Breast epithelium (tissue), 4 donors: ENCODE data around the gene HOXA6. TPM values are rescaled to one million over a fixed set of nuclear protein-coding genes. Genes with fewer than 3 reads are reported as not detected.
A peak's percentile ranks its signal among the peaks of the same experiment; 100 is the strongest.

Experiments used
- DNase-seq, 2 donors: peaks; one replicate each; pipeline ENCODE4 v3.0.0-alpha.2; 2019; ENCODE audit warnings: low spot score in 2 of 2
- H3K27ac ChIP-seq, 2 donors: fragments of 200-600 bp; sonication (generic) in 1 of 2; one replicate each; pipeline ENCODE4 v1.5.1; 2016 to 2019; ENCODE audit warnings: mild to moderate bottlenecking in 1 of 2
- H3K27me3 ChIP-seq, 2 donors: fragments of 200-600 bp; sonication (generic) in 1 of 2; one replicate each; pipeline versions ENCODE4 v1.5.1 to v1.6.0; 2017 to 2019; ENCODE audit warnings: control low read depth in 1 of 2, mild to moderate bottlenecking in 1 of 2
- H3K36me3 ChIP-seq: fragments of 200-600 bp; one replicate; pipeline ENCODE4 v1.5.1; 2019
- H3K4me1 ChIP-seq, 2 donors: fragments of 200-600 bp; sonication (generic); one replicate each; pipeline ENCODE4 v1.5.1; 2016 to 2019; ENCODE audit warnings: control low read depth in 1 of 2
- H3K4me3 ChIP-seq, 3 donors: fragments of 200-600 bp; sonication (generic); 1 replicate in 2 of 3; 2 replicates in 1 of 3; pipeline ENCODE4 v1.5.1; 2016 to 2019; ENCODE audit warnings: mild to moderate bottlenecking in 3 of 3, moderate library complexity in 2 of 3
- H3K9me3 ChIP-seq, 2 donors: fragments of 200-600 bp; sonication (generic) in 1 of 2; one replicate each; pipeline ENCODE4 v1.5.1; 2016 to 2019; ENCODE audit warnings: control low read depth in 1 of 2
- POLR2A ChIP-seq: fragments of 450-650 bp; IDR thresholded peaks from one replicate; pipeline ENCODE4 v1.6.1; 2016; ENCODE audit warnings: antibody characterized with exemption, mild to moderate bottlenecking, moderate library complexity
- POLR2AphosphoS5 ChIP-seq, 3 donors: sonication (generic); formaldehyde crosslinking; IDR thresholded peaks; one replicate each; pipeline ENCODE4 v1.6.1; 2017; ENCODE audit warnings: antibody characterized with exemption in 3 of 3
- intact Hi-C: fragments of 100-400 bp; cut with DNase I; formaldehyde crosslinking; loops from one replicate; pipeline ENCODE4 v1.15.1; 2023; ENCODE audit warnings: low total_unique reads
- total RNA-seq, 3 donors: library from RNA; depleted of rRNA; stranded (reverse); fragments of >200 nt; gene quantifications; one replicate each; pipeline ENCODE4 v1.1.0, GENCODE V29; 2016
- TF ChIP-seq, protein P1 (sequence below), 3 donors: fragments of 450-650 bp; IDR thresholded peaks; one replicate each; pipeline ENCODE4 v1.5.1; 2016 to 2017; ENCODE audit warnings: antibody characterized with exemption in 3 of 3, mild to moderate bottlenecking in 3 of 3, moderate library complexity in 3 of 3

Gene HOXA6
- total RNA-seq, 3 donors from 2014 or later = 7.9 to 16.0 (median 9.0) TPM

DNA sequence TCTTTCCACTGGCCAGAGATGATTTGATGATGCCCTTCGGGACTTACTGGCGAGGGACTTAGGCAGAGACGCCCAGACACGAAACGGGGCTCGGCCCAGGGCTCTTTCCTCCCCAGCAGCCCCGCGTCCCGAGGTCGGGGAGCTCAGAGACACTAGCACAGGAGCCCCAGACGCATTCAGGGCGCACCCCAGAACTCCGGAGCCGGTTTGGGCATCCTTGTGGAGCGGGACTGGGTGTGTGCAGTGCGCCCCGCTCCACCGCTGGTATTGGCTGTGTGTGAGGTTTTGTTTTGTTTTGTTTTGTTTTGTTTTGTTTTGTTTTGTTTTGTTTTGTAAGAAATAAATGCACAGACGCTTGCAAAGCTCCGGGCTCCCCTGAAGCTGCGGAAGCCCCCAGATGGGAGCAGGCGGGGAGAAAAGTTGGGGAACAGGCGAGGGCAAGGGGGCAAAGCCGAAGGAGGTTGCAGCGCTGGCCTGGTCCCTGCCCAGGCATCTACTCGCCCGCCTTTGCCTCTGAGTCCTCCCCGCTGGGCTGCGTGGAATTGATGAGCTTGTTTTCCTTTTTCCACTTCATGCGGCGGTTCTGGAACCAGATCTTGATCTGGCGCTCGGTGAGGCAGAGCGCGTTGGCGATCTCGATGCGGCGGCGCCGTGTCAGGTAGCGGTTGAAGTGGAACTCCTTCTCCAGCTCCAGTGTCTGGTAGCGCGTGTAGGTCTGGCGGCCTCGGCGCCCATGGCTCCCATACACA, 2.2 kb downstream of the HOXA6 start:
- peak in 1 of 2 donors; percentile 25 for DNase-seq
- peak overlapping the region; percentile 95 to 96 for H3K27ac ChIP-seq
- peaks cover 0 to 25% of the 10 kb centered on the region in 2 donors for H3K27me3 ChIP-seq
- H3K36me3 ChIP-seq = no peaks in the 10 kb centered on the region
- H3K4me1 ChIP-seq = peaks cover 0 to 4% of the 10 kb centered on the region in 2 donors
- H3K9me3 ChIP-seq = no peaks in the 10 kb centered on the region
- peak overlapping the region; percentile 14 to 80 (median 75) for H3K4me3 ChIP-seq
- intact Hi-C loops = loop anchor here (5.0 kb wide), 2 partner anchors 532 to 773 kb away; no protein-coding TSS in a partner anchor
- no peak for TF ChIP-seq POLR2A
- TF ChIP-seq POLR2AphosphoS5 (IDR thresholded peaks at IDR 0.05) = no peak
- TF ChIP-seq, protein P1, sequence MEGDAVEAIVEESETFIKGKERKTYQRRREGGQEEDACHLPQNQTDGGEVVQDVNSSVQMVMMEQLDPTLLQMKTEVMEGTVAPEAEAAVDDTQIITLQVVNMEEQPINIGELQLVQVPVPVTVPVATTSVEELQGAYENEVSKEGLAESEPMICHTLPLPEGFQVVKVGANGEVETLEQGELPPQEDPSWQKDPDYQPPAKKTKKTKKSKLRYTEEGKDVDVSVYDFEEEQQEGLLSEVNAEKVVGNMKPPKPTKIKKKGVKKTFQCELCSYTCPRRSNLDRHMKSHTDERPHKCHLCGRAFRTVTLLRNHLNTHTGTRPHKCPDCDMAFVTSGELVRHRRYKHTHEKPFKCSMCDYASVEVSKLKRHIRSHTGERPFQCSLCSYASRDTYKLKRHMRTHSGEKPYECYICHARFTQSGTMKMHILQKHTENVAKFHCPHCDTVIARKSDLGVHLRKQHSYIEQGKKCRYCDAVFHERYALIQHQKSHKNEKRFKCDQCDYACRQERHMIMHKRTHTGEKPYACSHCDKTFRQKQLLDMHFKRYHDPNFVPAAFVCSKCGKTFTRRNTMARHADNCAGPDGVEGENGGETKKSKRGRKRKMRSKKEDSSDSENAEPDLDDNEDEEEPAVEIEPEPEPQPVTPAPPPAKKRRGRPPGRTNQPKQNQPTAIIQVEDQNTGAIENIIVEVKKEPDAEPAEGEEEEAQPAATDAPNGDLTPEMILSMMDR (IDR thresholded peaks at IDR 0.05) = no peak

- no peak for DNase-seq
- Histone ChIP-seq H3K4me1 (peaks cover 0 to 4% of the 10 kb centered on the region in 2 donors), H3K36me3 (no peaks in the 10 kb centered on the region), H3K9me3 (no peaks in the 10 kb centered on the region), H3K27me3 (peaks cover 0 to 25% of the 10 kb centered on the region in 2 donors), H3K27ac (peak overlapping the region; percentile 95 to 96), H3K4me3 (peak overlapping the region; percentile 13 to 80 (median 75))
- intact Hi-C loops = loop anchor here (5.0 kb wide), 4 partner anchors 47 to 772 kb away; partner anchors contain the start of gene HOXA1
- TF ChIP-seq POLR2A = no peak
- TF ChIP-seq, protein P1 (IDR thresholded peaks at IDR 0.05) = no peak
Measured at GRCh38 chr7:27144781-27145164, 2.8 kb downstream of the HOXA6 start.

DNA sequence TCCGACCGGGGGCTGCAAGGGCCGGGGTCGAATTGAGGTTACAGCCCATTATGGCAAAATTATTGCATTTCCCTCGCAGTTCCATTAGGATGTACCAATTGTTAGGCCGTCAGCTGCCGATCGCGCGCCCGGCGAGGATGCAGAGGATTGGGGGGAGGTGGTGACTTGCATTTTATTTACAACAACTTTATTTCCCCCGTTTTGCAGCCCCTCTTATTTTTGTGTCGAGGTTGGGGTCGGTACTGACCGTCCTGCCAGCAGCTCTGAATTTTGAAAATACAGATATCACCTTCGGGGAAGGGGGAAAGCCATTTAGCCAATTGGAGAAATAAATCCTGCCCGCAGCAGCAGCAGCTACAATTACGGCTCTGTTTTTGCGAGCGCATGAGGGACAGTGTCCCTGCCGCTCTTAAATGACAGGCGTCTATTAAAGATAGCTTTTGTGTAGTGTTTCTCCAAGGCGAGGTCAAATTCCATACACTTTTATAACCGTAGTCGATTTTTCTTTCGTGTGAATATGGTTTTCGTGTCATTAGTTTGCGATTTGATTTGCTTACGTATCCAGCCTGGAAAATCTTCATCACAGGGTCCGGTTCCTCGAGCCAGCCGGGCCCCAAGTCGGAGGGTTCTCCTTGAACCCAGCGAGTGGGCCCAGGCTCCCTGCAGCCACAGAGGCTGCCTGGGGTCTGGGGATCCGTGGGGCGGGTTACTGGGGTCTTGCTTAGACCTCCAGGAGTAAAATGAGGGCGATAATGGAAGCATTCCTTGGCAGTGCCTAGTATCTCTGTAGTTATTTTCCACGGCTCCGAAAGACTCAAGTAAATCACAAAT, 3.4 kb downstream of the HOXA6 start:
- no peaks in the 10 kb centered on the region for H3K9me3 ChIP-seq
- peak overlapping the region; percentile 95 to 96 for H3K27ac ChIP-seq
- TF ChIP-seq, protein P1 (IDR thresholded peaks at IDR 0.05) = no peak
- TF ChIP-seq POLR2AphosphoS5 (IDR thresholded peaks at IDR 0.05) (no peak), POLR2A (no peak)
- peaks cover 0 to 25% of the 10 kb centered on the region in 2 donors for H3K27me3 ChIP-seq
- peak in 1 of 2 donors; percentile 17 for DNase-seq
- intact Hi-C loops = loop anchor here (5.0 kb wide), 2 partner anchors 47 to 287 kb away; partner anchors contain the start of gene HOXA1
- H3K4me1 ChIP-seq = peaks cover 0 to 4% of the 10 kb centered on the region in 2 donors
- H3K36me3 ChIP-seq = no peaks in the 10 kb centered on the region
- peak overlapping the region; percentile 13 to 80 (median 75) for H3K4me3 ChIP-seq

- Histone ChIP-seq H3K36me3 (no peaks in the 10 kb centered on the region), H3K4me3 (peak within 1 kb of the TSS; percentile 57 to 80 (median 75)), H3K27me3 (peaks cover 0 to 21% of the 10 kb centered on the region in 2 donors), H3K4me1 (peaks cover 0 to 4% of the 10 kb centered on the region in 2 donors), H3K9me3 (no peaks in the 10 kb centered on the region), H3K27ac (peak within 1 kb of the TSS; percentile 95 to 96)
- TF ChIP-seq, protein P1 (IDR thresholded peaks at IDR 0.05) = peak; percentile 87 to 92 (median 89)
- TF ChIP-seq POLR2A (peak; percentile 66), POLR2AphosphoS5 (IDR thresholded peaks at IDR 0.05) (peak; percentile 68 to 87 (median 84))
- peak in 1 of 2 donors; percentile 94 for DNase-seq
- intact Hi-C loops = loop anchor here (5.0 kb wide), 2 partner anchors 46 to 286 kb away; partner anchors contain the start of gene HOXA1
Measured at GRCh38 chr7:27143023-27143949, 4.3 kb downstream of the HOXA6 start, which contains the start of gene HOXA5. HOXA5 (minus strand) TSS chr7:27143681; CDS start chr7:27143607, 74 bp downstream.
